Loucy (cell line): Measurements from ENCODE around the gene KRT26.

ENCODE experiments used
- CTCF ChIP-seq: fragments of 200-600 bp; sonication (generic); conservative IDR thresholded peaks from 2 replicates; pipeline ENCODE4 v1.5.1; 2014; ENCODE audit warnings: mild to moderate bottlenecking, antibody characterized with exemption, low read length
- EZH2phosphoT487 ChIP-seq: fragments of 200-600 bp; IDR thresholded peaks from 2 replicates; pipeline ENCODE4 v1.6.1; 2018; ENCODE audit warnings: antibody characterized with exemption, mild to moderate bottlenecking, moderate library complexity, borderline replicate concordance

- TF ChIP-seq EZH2phosphoT487 (no peak), CTCF (no peak)
Measured at GRCh38 chr17:40751065-40751464, 20.9 kb downstream of the KRT26 start.
